SU-DHL-6 (cell line): ENCODE measurements around the gene TIMM44.

Experiments used
- H2AFZ ChIP-seq: fragments of 200-600 bp; sonication (generic); 2 replicates; pipeline ENCODE4 v1.6.1; 2014; ENCODE audit warnings: low read depth, mild to moderate bottlenecking, moderate library complexity, mixed read lengths, antibody characterized with exemption, low read length; ENCODE audit not compliant: severe bottlenecking
- H3F3A ChIP-seq: fragments of 200-600 bp; shearing (Covaris generic); 2 replicates; pipeline ENCODE4 v1.6.0; 2016; ENCODE audit warnings: antibody characterized with exemption, mild to moderate bottlenecking; ENCODE audit not compliant: insufficient read depth
- H3K27ac ChIP-seq: fragments of 200-600 bp; sonication (generic); 2 replicates; pipeline ENCODE4 v1.5.1; 2016; ENCODE audit warnings: low read depth, mild to moderate bottlenecking, low read length, moderate library complexity, mixed read lengths
- H3K27me3 ChIP-seq: fragments of 200-600 bp; sonication (generic), shearing (Covaris generic); 2 replicates; pipeline ENCODE4 v1.6.0; 2014; ENCODE audit warnings: mild to moderate bottlenecking, low read length
- H3K36me3 ChIP-seq: fragments of 200-600 bp; sonication (generic); 2 replicates; pipeline ENCODE4 v1.6.1; 2014; ENCODE audit warnings: mild to moderate bottlenecking, low read length, mixed read lengths
- H3K4me2 ChIP-seq: fragments of 300-600, 200-600 bp; shearing (Covaris generic), sonication (generic); 2 replicates; pipeline ENCODE4 v1.6.0; 2014; ENCODE audit warnings: low read length, low read depth, mild to moderate bottlenecking; ENCODE audit not compliant: poor library complexity, severe bottlenecking
- H3K4me3 ChIP-seq: fragments of 200-600 bp; sonication (generic); 2 replicates; pipeline ENCODE4 v1.5.1; 2014; ENCODE audit warnings: antibody characterized with exemption, low read length, mild to moderate bottlenecking, mixed read lengths; ENCODE audit not compliant: insufficient read depth, poor library complexity, severe bottlenecking
- H3K79me2 ChIP-seq: fragments of 200-600 bp; sonication (generic); 2 replicates; pipeline ENCODE4 v1.6.1; 2014; ENCODE audit warnings: mild to moderate bottlenecking, low read length, moderate library complexity; ENCODE audit not compliant: insufficient read depth
- H3K9ac ChIP-seq: fragments of 200-600 bp; sonication (generic); 2 replicates; pipeline ENCODE4 v1.7.0; 2014; ENCODE audit warnings: mild to moderate bottlenecking, low read length
- H3K9me2 ChIP-seq: fragments of 200-600 bp; sonication (generic); replicated peaks from 2 replicates; pipeline ENCODE4 v1.6.1; 2014; ENCODE audit warnings: low read length; ENCODE audit not compliant: insufficient read depth
- H3K9me3 ChIP-seq: fragments of 200-600 bp; sonication (generic); 2 replicates; pipeline ENCODE4 v1.6.1; 2014; ENCODE audit warnings: low read length, mixed read lengths; ENCODE audit not compliant: insufficient read depth
- H4K20me1 ChIP-seq: fragments of 200-600 bp; sonication (generic); 2 replicates; pipeline ENCODE4 v1.6.1; 2014; ENCODE audit warnings: low read depth, mild to moderate bottlenecking, antibody characterized with exemption, low read length, moderate library complexity, mixed read lengths
- EZH2phosphoT487 ChIP-seq: fragments of 200-600 bp; sonication (generic), shearing (Covaris generic); conservative IDR thresholded peaks from 2 replicates; pipeline ENCODE4 v1.6.1; 2018; ENCODE audit warnings: mild to moderate bottlenecking, antibody characterized with exemption, low read length, moderate library complexity, mixed read lengths
- TF ChIP-seq, protein P1 (sequence below): fragments of 200-600 bp; sonication (generic); IDR thresholded peaks from one replicate; pipeline ENCODE4 v1.5.1; 2017; ENCODE audit warnings: antibody characterized with exemption, mild to moderate bottlenecking, low read length, moderate library complexity; ENCODE audit not compliant: insufficient read depth, poor library complexity, severe bottlenecking

TIMM44 gene

GRCh38 chr19:7988307-7988706 lies 44.8 kb upstream of the TIMM44 start:
- H3F3A ChIP-seq: no peaks in the 10 kb centered on the region
- peaks cover 60% of the 10 kb centered on the region for H3K79me2 ChIP-seq
- no peaks in the 10 kb centered on the region for H3K9me3 ChIP-seq
- H2AFZ ChIP-seq: no peak overlapping the region
- no peaks in the 10 kb centered on the region for H3K27me3 ChIP-seq
- H3K9ac ChIP-seq: no peak overlapping the region
- H3K4me2 ChIP-seq: no peak overlapping the region
- no peak overlapping the region for H3K27ac ChIP-seq
- peaks cover 11% of the 10 kb centered on the region; the same call in 1 of the 2 replicates for H4K20me1 ChIP-seq
- H3K9me2 ChIP-seq: no peaks in the 10 kb centered on the region
- H3K36me3 ChIP-seq: 0 out of 2 replicates have a peak, but pooled peaks cover 3% of the 10 kb centered on the region
- TF ChIP-seq, protein P1, sequence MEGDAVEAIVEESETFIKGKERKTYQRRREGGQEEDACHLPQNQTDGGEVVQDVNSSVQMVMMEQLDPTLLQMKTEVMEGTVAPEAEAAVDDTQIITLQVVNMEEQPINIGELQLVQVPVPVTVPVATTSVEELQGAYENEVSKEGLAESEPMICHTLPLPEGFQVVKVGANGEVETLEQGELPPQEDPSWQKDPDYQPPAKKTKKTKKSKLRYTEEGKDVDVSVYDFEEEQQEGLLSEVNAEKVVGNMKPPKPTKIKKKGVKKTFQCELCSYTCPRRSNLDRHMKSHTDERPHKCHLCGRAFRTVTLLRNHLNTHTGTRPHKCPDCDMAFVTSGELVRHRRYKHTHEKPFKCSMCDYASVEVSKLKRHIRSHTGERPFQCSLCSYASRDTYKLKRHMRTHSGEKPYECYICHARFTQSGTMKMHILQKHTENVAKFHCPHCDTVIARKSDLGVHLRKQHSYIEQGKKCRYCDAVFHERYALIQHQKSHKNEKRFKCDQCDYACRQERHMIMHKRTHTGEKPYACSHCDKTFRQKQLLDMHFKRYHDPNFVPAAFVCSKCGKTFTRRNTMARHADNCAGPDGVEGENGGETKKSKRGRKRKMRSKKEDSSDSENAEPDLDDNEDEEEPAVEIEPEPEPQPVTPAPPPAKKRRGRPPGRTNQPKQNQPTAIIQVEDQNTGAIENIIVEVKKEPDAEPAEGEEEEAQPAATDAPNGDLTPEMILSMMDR: no peak
- TF ChIP-seq EZH2phosphoT487: no peak
- H3K4me3 ChIP-seq: no peak overlapping the region

DNA sequence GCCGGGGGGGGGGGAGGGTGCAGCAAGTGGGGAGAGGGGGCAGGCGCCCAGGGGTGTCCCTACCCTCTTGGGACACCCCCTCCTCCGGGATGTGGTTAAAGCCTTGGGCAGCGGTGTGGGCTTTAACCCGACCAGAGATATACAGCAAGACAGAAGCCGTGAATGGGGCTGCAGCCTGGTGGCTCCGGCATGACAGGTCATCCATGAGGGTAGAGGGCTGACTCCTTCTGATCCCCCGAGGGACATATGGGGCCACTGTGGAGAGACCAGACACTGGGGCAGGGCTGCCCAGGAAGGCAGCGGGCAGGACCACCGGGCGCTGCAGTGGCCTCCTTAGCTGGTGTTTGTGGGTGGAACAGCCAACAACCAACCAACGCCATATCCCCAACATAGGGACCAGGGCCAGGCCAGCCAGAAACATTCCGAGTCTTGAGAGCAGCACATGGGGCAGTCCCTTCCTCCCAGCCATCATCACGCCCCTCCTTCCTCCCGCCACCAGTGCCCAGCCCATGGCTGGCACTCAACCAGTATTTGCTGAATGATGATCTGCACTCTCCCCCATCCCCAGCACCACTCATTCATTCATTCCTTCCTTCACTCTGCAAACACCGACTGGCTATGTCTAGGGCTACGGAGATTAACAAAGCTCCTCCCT lies 43.8 kb upstream of the TIMM44 start:
- Histone ChIP-seq H4K20me1 (peaks cover under 1% of the 10 kb centered on the region; the same call in 1 of the 2 replicates), H3K27me3 (no peaks in the 10 kb centered on the region), H3F3A (no peaks in the 10 kb centered on the region), H3K27ac (no peak overlapping the region), H3K4me2 (no peak overlapping the region), H2AFZ (no peak overlapping the region), H3K36me3 (0 out of 2 replicates have a peak, but pooled peaks cover 3% of the 10 kb centered on the region), H3K9me2 (no peaks in the 10 kb centered on the region), H3K9me3 (no peaks in the 10 kb centered on the region), H3K4me3 (no peak overlapping the region), H3K79me2 (peaks cover 50% of the 10 kb centered on the region), H3K9ac (no peak overlapping the region)
- TF ChIP-seq, protein P1: no peak
- no peak for TF ChIP-seq EZH2phosphoT487

DNA sequence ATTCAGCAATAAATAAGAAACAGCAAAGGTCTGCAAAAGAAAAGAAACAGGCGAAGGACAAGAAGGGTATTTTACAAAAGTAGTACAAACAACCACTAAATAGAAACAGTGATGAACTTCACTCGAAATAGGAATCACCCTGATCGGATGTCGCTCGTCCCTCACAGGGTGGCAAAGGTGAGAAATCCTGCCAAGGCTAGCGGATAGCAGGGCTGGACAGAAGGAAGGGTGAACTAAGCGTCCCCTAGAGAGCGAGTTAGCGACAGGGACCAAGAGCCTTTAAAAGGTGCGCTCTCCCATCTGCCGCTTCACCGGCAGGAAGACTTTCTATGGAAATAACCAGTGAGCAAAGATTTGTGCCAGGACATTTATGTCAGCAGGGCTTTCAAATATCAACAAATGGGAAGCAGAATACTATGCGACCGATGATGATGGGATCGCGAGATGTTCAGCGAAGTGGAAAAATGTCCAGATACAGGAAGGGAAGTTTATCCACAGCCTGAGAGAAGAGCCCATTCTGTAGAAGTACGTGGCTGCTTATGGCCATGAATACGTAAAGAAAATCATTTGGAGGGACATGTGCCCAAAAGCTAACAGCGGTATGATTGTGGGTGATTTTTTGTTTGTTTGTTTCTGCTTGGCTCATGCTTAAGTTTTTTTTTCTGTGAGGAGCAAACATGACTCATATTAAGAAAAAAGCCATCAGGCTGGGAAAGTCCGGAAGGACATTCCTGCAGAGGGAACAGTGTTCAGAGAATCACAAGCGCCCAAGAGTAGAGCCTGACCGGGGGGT lies 43.1 kb upstream of the TIMM44 start:
- TF ChIP-seq EZH2phosphoT487: no peak
- TF ChIP-seq, protein P1: no peak
- Histone ChIP-seq H3K9me2 (no peaks in the 10 kb centered on the region), H3F3A (no peaks in the 10 kb centered on the region), H2AFZ (no peak overlapping the region), H3K9ac (no peak overlapping the region), H4K20me1 (no peaks in the 10 kb centered on the region), H3K4me2 (no peak overlapping the region), H3K9me3 (no peaks in the 10 kb centered on the region), H3K27me3 (no peaks in the 10 kb centered on the region), H3K4me3 (no peak overlapping the region), H3K79me2 (peaks cover 46% of the 10 kb centered on the region), H3K27ac (no peak overlapping the region), H3K36me3 (0 out of 2 replicates have a peak, but pooled peaks cover 3% of the 10 kb centered on the region)
